Epithelial cell of proximal tubule (primary cell): ENCODE measurements around the gene ABCC12. TPM values are rescaled to one million over a fixed set of nuclear protein-coding genes. Genes with fewer than 3 reads are reported as not detected.
A peak's percentile ranks its signal among the peaks of the same experiment; 100 is the strongest.

Experiments used
- DNase-seq: peaks from one replicate; pipeline ENCODE4 v3.0.0-alpha.2; 2011; ENCODE audit warnings: low read depth
- H3K4me3 ChIP-seq: 2 replicates; pipeline ENCODE4 v1.5.1; 2011; ENCODE audit warnings: low read depth, mild to moderate bottlenecking, low read length
- total RNA-seq: library from RNA; depleted of rRNA; stranded (reverse); fragments of >200 nt; gene quantifications from 2 replicates; pipeline ENCODE4 v1.2.3, GENCODE V29; 2015
- TF ChIP-seq, protein P1 (sequence below): conservative IDR thresholded peaks from 2 replicates; pipeline ENCODE4 v1.5.1; 2012; ENCODE audit warnings: low read depth, mild to moderate bottlenecking, low read length

The ABCC12 gene
- total RNA-seq, 1 donor from 2014 or later: not detected

DNA sequence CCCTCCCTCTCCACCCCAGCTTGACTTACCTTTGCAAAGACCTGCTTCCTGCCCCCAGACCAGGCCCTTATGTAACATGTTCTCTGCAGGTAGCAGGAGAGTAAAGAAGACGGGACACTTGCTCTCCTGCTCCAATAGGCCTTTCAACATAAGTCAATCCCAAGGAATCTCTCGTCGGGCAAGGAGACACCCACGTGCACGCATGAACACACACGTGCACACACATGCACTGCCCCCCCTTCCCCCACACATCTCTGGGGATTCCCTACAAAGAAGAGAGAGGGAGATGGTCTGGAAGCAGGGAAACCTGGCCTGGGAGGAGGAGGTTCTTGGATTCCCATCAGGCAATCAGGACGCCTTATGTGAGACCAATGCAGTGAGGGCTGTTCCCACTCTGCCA, 41.4 kb downstream of the ABCC12 start:
- TF ChIP-seq, protein P1, sequence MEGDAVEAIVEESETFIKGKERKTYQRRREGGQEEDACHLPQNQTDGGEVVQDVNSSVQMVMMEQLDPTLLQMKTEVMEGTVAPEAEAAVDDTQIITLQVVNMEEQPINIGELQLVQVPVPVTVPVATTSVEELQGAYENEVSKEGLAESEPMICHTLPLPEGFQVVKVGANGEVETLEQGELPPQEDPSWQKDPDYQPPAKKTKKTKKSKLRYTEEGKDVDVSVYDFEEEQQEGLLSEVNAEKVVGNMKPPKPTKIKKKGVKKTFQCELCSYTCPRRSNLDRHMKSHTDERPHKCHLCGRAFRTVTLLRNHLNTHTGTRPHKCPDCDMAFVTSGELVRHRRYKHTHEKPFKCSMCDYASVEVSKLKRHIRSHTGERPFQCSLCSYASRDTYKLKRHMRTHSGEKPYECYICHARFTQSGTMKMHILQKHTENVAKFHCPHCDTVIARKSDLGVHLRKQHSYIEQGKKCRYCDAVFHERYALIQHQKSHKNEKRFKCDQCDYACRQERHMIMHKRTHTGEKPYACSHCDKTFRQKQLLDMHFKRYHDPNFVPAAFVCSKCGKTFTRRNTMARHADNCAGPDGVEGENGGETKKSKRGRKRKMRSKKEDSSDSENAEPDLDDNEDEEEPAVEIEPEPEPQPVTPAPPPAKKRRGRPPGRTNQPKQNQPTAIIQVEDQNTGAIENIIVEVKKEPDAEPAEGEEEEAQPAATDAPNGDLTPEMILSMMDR: no peak
- no peak for DNase-seq

DNA sequence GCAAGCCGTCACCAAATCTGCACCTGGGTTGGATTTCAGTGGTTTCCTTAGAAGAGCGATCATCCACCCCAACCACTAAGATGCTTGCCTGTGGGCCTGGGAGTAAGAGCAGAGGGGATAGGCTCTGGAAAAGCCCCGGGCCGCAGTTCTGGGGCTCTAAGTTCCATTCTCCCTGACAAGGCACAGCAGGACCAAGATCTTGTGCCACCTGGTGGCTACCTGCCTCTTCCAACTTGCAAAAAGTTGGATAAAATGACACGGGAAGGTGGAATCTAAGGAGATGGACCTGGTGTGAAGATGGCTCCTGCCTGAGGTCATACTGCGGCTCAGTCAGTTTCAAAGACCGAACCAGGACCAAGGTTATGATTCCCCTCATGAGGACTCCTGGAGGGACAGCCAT, 42.3 kb downstream of the ABCC12 start:
- H3K4me3 ChIP-seq: no peak overlapping the region
- no peak for DNase-seq
- TF ChIP-seq, protein P1: peak; percentile 46

More for the DNA sequence above, 41.4 kb downstream of the ABCC12 start:
- no peak overlapping the region for H3K4me3 ChIP-seq

DNA sequence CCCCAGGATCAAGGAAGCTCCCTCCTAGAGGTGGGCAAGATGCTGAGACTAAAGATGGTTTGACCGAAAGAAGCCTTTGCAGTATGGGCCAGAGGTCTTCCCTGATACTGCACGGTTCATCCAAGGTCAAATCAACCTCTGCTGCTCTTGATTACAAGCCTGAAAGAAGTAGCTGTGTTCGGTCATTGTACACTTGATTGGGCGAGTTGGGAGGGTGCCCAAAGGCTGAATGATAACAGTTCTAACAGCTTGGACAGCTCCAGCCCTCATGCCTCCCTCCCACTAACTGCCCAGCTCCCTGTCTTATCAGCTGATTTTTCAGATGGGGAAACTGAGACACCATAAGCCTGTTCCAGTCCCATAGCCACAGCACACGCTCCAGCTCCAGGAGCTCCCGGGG, 42.8 kb downstream of the ABCC12 start:
- TF ChIP-seq, protein P1: no peak
- no peak overlapping the region for H3K4me3 ChIP-seq
- no peak for DNase-seq

DNA sequence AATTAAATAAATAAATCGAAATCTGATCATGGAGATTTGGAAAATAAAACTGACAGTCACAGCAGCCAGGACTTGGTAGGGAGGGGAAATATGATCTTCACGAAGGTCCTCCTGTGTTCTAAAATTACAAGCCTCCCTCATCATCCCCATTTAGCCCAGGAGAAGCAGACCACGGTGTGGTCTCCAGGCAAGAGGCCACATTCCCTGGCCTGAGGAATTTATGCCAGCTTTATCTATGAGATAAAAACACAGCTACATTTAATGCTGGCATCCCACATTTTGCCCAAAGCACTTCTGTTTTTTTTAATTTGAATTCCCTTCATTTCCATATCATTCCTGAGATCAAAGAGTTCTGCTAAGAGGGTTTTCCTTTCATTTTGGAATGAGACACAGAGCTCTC, 43.2 kb downstream of the ABCC12 start:
- H3K4me3 ChIP-seq: no peak overlapping the region
- TF ChIP-seq, protein P1: no peak
- no peak for DNase-seq

DNA sequence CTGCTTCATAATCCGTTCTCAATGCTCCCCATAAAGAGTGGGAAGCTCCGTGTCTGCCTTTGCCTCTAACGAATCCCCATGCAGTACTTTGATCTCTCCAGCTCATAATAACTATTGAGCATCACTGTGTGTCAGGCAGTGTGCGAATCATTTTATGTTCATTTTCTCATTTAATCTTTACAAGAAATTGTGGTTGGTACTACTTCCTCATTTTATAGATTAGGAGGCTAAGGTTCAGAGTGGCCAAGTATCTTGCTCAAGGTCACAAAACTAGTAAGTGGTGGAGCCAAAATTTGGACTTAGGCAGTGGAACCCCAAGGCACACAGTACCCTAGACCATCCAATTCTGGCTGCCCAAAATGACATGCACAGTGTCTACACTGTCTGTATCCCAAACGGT, 44.8 kb downstream of the ABCC12 start:
- TF ChIP-seq, protein P1: no peak
- DNase-seq: no peak
- no peak overlapping the region for H3K4me3 ChIP-seq

DNA sequence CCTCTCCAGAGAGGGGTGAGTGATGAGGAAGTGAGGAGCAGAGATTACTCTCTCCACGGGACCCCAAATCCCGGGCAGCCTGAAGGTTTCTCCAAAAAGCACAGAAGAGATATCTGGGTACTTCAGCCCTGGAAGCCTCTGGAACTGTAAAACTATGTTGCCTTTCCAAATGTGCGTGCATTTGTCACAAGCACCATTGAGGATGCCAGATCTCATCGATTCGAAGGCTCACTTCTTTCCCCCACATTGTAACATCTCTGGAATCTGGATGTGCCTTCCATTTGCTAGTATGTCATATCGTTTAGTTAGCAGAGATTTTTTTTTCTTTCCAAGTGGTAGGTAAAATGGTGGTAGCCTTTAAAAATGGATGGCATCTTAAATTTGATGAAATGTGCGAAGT, 45.8 kb downstream of the ABCC12 start:
- DNase-seq: no peak

DNA sequence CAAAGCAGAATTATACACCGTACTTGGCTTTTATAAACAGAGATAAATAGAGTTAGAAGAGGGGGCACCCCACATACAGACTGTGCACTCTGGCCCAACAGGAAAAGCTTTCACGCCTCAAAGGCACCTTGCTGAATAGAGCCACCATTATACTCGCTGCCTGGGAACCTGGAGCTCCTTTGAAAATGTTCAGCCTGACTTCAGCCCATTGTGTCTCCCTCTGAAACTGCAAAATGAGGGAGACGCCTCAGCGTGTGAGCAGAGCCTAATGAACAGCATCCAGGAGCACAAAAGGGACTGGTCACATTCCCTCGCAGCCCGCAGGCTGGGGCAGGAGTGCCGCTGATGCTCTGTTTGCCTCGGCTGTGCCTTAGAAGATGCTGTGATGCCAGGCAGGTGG, 46.3 kb downstream of the ABCC12 start:
- TF ChIP-seq, protein P1: no peak
- DNase-seq: no peak
- no peak overlapping the region for H3K4me3 ChIP-seq

More for the DNA sequence above, 45.8 kb downstream of the ABCC12 start:
- TF ChIP-seq, protein P1: no peak
- no peak overlapping the region for H3K4me3 ChIP-seq
